ENCODE data around the gene KBTBD2. TPM values are rescaled to one million over a fixed set of nuclear protein-coding genes. Genes with fewer than 3 reads are reported as not detected.

Gene KBTBD2
- total and polyA plus RNA-seq, 2 experiments from 2014 or later, result 11.6 to 34.9 TPM

GRCh38 chr7:32868116-32868515 is 23.4 kb downstream of the KBTBD2 start:
- peaks cover 81% of the 10 kb centered on the region for H3K36me3 Mint-ChIP-seq (ENCODE audit: low read depth)

More at GRCh38 chr7:32868116-32868515, 23.4 kb downstream of the KBTBD2 start:
- Histone ChIP-seq H3K4me2 (no peak overlapping the region), H4K20me1 (replicated peaks; ENCODE audit: insufficient read depth) (peaks cover 6% of the 10 kb centered on the region; the same call in 1 of the 2 replicates), H3K79me2 (replicated peaks; ENCODE audit: insufficient read depth) (peaks cover 4% of the 10 kb centered on the region; the same call in 1 of the 2 replicates), H3K4me1 (ENCODE audit: insufficient read depth) (peaks cover 12% of the 10 kb centered on the region), H2AFZ (no peak overlapping the region), H3K9me2 (ENCODE audit: insufficient read depth) (peaks cover 4% of the 10 kb centered on the region; the same call in 1 of the 2 replicates), H3K27ac (ENCODE audit: low read depth) (no peak overlapping the region), H3K27me3 (ENCODE audit: insufficient read depth) (no peaks in the 10 kb centered on the region), H3K4me3 (no peak overlapping the region), H3F3A (replicated peaks; ENCODE audit: low read depth) (0 out of 2 replicates have a peak, but pooled peaks cover 2% of the 10 kb centered on the region), H3K36me3 (ENCODE audit: insufficient read depth) (peaks cover 25% of the 10 kb centered on the region)
- DNase-seq (ENCODE audit: low spot score) (no peak), ATAC-seq (no peak)
- Mint-ChIP-seq H3K27ac (no peak overlapping the region), H3K9me3 (peaks cover 31% of the 10 kb centered on the region), H3K27me3 (ENCODE audit: insufficient read depth, low read depth, poor library complexity) (peaks cover 3% of the 10 kb centered on the region), H3K4me1 (peaks cover 18% of the 10 kb centered on the region), H3K4me3 (no peak overlapping the region)
- no peak for TF ChIP-seq CTCF (conservative IDR thresholded peaks at IDR 0.05; ENCODE audit: low read depth in 2 of 2)
- TF ChIP-seq EZH2 (IDR thresholded peaks at IDR 0.05; ENCODE audit: low read depth, unreplicated experiment), result no peak
- TF ChIP-seq ZNF331 (CRISPR knock-in tag; IDR thresholded peaks at IDR 0.05; ENCODE audit: low read depth), result no peak
- TF ChIP-seq POLR2AphosphoS5 (IDR thresholded peaks at IDR 0.05; ENCODE audit: low read depth), result no peak
- no peak for TF ChIP-seq NANOG (IDR thresholded peaks at IDR 0.05; ENCODE audit: borderline replicate concordance)
- TF ChIP-seq ETS1 (IDR thresholded peaks at IDR 0.05), result no peak
- TF ChIP-seq REST (IDR thresholded peaks at IDR 0.05; ENCODE audit: unreplicated experiment), result no peak
- no peak for TF ChIP-seq EZH2phosphoT487 (IDR thresholded peaks at IDR 0.05; ENCODE audit: unreplicated experiment)
- TF ChIP-seq STAT1 (IDR thresholded peaks at IDR 0.05; ENCODE audit: unreplicated experiment), result no peak
- no peak for TF ChIP-seq JUNB (IDR thresholded peaks at IDR 0.05; ENCODE audit: unreplicated experiment)
- TF ChIP-seq ZNF462 (CRISPR knock-in tag; IDR thresholded peaks at IDR 0.05), result no peak
- TF ChIP-seq CREB1 (CRISPR knock-in tag; IDR thresholded peaks at IDR 0.05; ENCODE audit: low read depth), result no peak
- no peak for TF ChIP-seq ZNF114 (CRISPR knock-in tag; IDR thresholded peaks at IDR 0.05)
